Hepatocyte (in vitro differentiated cells): ENCODE data around the gene DIS3L2.

Experiments
- EZH2phosphoT487 ChIP-seq: fragments of 200-600 bp; sonication (generic); IDR thresholded peaks from one replicate; pipeline ENCODE4 v1.6.1; 2018; ENCODE audit warnings: antibody characterized with exemption, mild to moderate bottlenecking, low read depth, moderate library complexity; ENCODE audit not compliant: unreplicated experiment, severe bottlenecking
- TF ChIP-seq, protein P1 (sequence below): fragments of 200-600 bp; sonication (generic); IDR thresholded peaks from 2 replicates; pipeline ENCODE4 v1.5.1; 2016; ENCODE audit warnings: antibody characterized with exemption, mild to moderate bottlenecking; ENCODE audit not compliant: poor library complexity

DNA sequence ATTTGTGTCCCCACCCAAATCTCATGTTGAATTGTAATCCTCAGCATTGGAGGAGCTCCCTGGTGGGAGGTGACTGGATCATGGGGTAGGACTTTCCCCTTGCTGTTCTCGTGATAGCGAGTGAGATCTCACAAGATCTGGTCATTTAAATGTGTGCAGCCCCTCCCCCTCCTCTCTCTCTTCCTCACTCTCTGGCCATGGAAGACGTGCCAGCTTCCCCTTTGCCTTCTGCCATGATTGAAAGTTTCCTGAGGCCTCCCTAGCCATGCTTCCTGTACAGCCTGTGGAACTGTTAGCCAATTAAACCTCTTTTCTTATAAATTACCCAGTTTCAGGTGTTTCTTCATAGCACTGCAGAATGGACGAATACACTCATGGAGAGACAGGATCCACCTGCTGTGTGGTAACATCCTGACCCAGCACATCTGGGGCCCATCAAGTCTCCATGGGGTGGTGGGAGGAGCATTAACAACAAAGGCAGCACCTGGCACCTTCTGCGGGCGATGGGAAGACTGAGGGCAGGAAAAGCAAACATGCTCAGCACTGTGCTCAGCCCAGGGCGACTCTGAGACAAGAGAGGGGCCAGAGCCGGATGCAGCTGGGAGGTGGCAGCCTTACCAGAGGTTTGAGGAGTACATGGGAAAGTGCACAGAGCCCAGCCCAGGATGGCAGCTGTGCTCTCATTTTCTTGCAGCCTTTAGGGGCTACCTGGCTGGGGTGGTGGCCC is 400.8 kb downstream of the DIS3L2 start:
- TF ChIP-seq, protein P1, sequence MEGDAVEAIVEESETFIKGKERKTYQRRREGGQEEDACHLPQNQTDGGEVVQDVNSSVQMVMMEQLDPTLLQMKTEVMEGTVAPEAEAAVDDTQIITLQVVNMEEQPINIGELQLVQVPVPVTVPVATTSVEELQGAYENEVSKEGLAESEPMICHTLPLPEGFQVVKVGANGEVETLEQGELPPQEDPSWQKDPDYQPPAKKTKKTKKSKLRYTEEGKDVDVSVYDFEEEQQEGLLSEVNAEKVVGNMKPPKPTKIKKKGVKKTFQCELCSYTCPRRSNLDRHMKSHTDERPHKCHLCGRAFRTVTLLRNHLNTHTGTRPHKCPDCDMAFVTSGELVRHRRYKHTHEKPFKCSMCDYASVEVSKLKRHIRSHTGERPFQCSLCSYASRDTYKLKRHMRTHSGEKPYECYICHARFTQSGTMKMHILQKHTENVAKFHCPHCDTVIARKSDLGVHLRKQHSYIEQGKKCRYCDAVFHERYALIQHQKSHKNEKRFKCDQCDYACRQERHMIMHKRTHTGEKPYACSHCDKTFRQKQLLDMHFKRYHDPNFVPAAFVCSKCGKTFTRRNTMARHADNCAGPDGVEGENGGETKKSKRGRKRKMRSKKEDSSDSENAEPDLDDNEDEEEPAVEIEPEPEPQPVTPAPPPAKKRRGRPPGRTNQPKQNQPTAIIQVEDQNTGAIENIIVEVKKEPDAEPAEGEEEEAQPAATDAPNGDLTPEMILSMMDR = no peak
- TF ChIP-seq EZH2phosphoT487 = no peak
